ENCODE results near the gene CCDC40.

Gene CCDC40

GRCh38 chr17:80000981-80001775, 35.3 kb upstream of the CCDC40 start:
- no peak for DNase-seq

- DNase-seq, result no peak
Measured at GRCh38 chr17:80002070-80002641, 34.3 kb upstream of the CCDC40 start.

- no peak for DNase-seq
Measured at GRCh38 chr17:80002690-80003490, 33.6 kb upstream of the CCDC40 start.

GRCh38 chr17:80003969-80004368, 32.5 kb upstream of the CCDC40 start:
- no peak for DNase-seq

- peak; percentile 82 for DNase-seq
Measured at GRCh38 chr17:80005360-80006338, 30.8 kb upstream of the CCDC40 start.

- DNase-seq, result peak; percentile 74
Measured at GRCh38 chr17:80006339-80006720, 30.1 kb upstream of the CCDC40 start.

- DNase-seq, result no peak
Measured at GRCh38 chr17:80006811-80007752, 29.4 kb upstream of the CCDC40 start.

- DNase-seq, result no peak
Measured at GRCh38 chr17:80007939-80008338, 28.5 kb upstream of the CCDC40 start.

- DNase-seq, result peak; percentile 96
Measured at GRCh38 chr17:80008383-80008840, 28.0 kb upstream of the CCDC40 start.

GRCh38 chr17:80008848-80009247, 27.6 kb upstream of the CCDC40 start:
- no peak for DNase-seq

- no peak for DNase-seq
Measured at GRCh38 chr17:80009391-80010282, 26.8 kb upstream of the CCDC40 start.

- no peak for DNase-seq
Measured at GRCh38 chr17:80010283-80010858, 26.1 kb upstream of the CCDC40 start.

- no peak for DNase-seq
Measured at GRCh38 chr17:80011989-80012555, 24.4 kb upstream of the CCDC40 start.

GRCh38 chr17:80012765-80013741, 23.4 kb upstream of the CCDC40 start:
- DNase-seq, result no peak

GRCh38 chr17:80017226-80018010, 19.0 kb upstream of the CCDC40 start:
- DNase-seq, result no peak

- DNase-seq, result no peak
Measured at GRCh38 chr17:80018917-80019651, 17.4 kb upstream of the CCDC40 start.

GRCh38 chr17:80021600-80021999, 14.8 kb upstream of the CCDC40 start:
- DNase-seq, result no peak

All from DMS53 (cell line).